ENCODE results near the gene MPO.

DNA sequence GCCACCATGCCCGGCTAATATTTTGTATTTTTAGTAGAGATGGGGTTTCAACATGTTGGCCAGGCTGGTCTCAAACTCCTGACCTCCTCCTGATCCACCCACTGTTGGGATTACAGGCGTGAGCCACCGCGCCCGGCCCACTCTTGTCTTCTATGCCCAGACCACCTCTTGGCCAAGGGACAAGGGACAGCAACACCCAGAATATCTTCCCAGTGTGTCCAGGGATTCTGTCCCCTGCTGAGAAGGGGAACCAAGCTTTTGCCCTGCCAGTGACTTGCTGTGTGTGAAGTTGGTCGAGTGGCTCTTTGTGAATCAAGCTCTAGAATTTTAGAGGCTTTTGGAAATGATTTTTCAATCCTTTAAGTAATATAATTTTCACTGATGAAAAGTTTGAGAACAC, 1.7 kb upstream of the MPO start:
- TF ChIP-seq, protein P1, sequence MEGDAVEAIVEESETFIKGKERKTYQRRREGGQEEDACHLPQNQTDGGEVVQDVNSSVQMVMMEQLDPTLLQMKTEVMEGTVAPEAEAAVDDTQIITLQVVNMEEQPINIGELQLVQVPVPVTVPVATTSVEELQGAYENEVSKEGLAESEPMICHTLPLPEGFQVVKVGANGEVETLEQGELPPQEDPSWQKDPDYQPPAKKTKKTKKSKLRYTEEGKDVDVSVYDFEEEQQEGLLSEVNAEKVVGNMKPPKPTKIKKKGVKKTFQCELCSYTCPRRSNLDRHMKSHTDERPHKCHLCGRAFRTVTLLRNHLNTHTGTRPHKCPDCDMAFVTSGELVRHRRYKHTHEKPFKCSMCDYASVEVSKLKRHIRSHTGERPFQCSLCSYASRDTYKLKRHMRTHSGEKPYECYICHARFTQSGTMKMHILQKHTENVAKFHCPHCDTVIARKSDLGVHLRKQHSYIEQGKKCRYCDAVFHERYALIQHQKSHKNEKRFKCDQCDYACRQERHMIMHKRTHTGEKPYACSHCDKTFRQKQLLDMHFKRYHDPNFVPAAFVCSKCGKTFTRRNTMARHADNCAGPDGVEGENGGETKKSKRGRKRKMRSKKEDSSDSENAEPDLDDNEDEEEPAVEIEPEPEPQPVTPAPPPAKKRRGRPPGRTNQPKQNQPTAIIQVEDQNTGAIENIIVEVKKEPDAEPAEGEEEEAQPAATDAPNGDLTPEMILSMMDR (IDR thresholded peaks at IDR 0.05 in 2 of 3, conservative IDR thresholded peaks at IDR 0.05 in 1 of 3; ENCODE audit: borderline replicate concordance in 1 of 3, insufficient read depth in 1 of 3, low read depth in 2 of 3, low read length in 2 of 3): no peak
- TF ChIP-seq EGR1 (IDR thresholded peaks at IDR 0.05; ENCODE audit: low read depth): no peak
- no peak for TF ChIP-seq POLR2A (IDR thresholded peaks at IDR 0.05; ENCODE audit: borderline replicate concordance, extremely low read depth, insufficient read depth, insufficient read length)
- no peak for TF ChIP-seq EZH2 (IDR thresholded peaks at IDR 0.05)
- TF ChIP-seq, protein P2, sequence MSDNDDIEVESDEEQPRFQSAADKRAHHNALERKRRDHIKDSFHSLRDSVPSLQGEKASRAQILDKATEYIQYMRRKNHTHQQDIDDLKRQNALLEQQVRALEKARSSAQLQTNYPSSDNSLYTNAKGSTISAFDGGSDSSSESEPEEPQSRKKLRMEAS (IDR thresholded peaks at IDR 0.05): no peak
- TF ChIP-seq EZH2phosphoT487 (IDR thresholded peaks at IDR 0.05; ENCODE audit: borderline replicate concordance): no peak
- no peak for TF ChIP-seq RAD21 (IDR thresholded peaks at IDR 0.05; ENCODE audit: low read depth)
